Activated B cell treated with CpG ODN at 0.5 μM for 24 hours (primary cell): ENCODE measurements around the gene CLMP. TPM values are rescaled to one million over a fixed set of nuclear protein-coding genes. Genes with fewer than 3 reads are reported as not detected.

Experiments used
- ATAC-seq: fragments of 200-7000 bp; cut with Tn5 transposase; one replicate; pipeline ENCODE4 v1.10.0; 2021; ENCODE audit warnings: low read depth, mild to moderate bottlenecking, moderate library complexity
- CTCF ChIA-PET: fragments of 350-600 bp; sonication (Branson Sonifier 250); formaldehyde crosslinking; loops from one replicate; lab custom pipeline; 2021; ENCODE audit warnings: antibody characterized with exemption; lab: Charles Lee
- POLR2A ChIA-PET: fragments of 350-600 bp; sonication (Branson Sonifier 250); formaldehyde crosslinking; loops from one replicate; lab custom pipeline; 2021; ENCODE audit warnings: antibody characterized with exemption; lab: Charles Lee
- DNase-seq: peaks from one replicate; pipeline ENCODE4 v3.0.0; 2022
- H3K27ac Mint-ChIP-seq: one replicate; pipeline ENCODE4 v1.8.0; 2020; ENCODE audit warnings: mixed read lengths
- H3K27me3 Mint-ChIP-seq: one replicate; pipeline ENCODE4 v1.8.0; 2021; ENCODE audit warnings: mixed read lengths
- H3K36me3 Mint-ChIP-seq: one replicate; pipeline ENCODE4 v1.8.0; 2021; ENCODE audit warnings: low read depth, mixed read lengths
- H3K4me1 Mint-ChIP-seq: one replicate; pipeline ENCODE4 v1.8.0; 2021; ENCODE audit warnings: mixed read lengths
- H3K4me3 Mint-ChIP-seq: one replicate; pipeline ENCODE4 v1.8.0; 2020; ENCODE audit warnings: mild to moderate bottlenecking, mixed read lengths
- H3K9me3 Mint-ChIP-seq: one replicate; pipeline ENCODE4 v1.8.0; 2020; ENCODE audit warnings: mixed read lengths
- CTCF ChIP-seq: fragments of 200-600 bp; IDR thresholded peaks from one replicate; pipeline ENCODE4 v1.8.0; 2022; ENCODE audit warnings: antibody characterized with exemption, mild to moderate bottlenecking
- intact Hi-C: fragments of 100-400 bp; cut with micrococcal nuclease; formaldehyde crosslinking; loops from one replicate; pipeline ENCODE4 v1.15.1; 2024
- total RNA-seq: library from RNA; stranded (reverse); gene quantifications from 2 replicates; pipeline ENCODE4 v1.2.3, GENCODE V29; 2022

Gene CLMP
- total RNA-seq, 1 donor from 2014 or later, result not detected

- POLR2A ChIA-PET, result interaction anchor here (0.5 to 1.0 kb wide), 2 partner anchors 9 to 97 kb away, joined by 4 to 6 read pairs; no protein-coding TSS in a partner anchor
- CTCF ChIA-PET, result interaction anchor here (0.9 to 1.5 kb wide), 4 partner anchors 9 to 193 kb away, joined by 3 to 5 read pairs (median 4); no protein-coding TSS in a partner anchor
- Mint-ChIP-seq H3K4me3 (peak overlapping the region; percentile 13), H3K27ac (peak overlapping the region; percentile 41), H3K36me3 (peaks cover 88% of the 10 kb centered on the region), H3K27me3 (no peaks in the 10 kb centered on the region), H3K4me1 (peaks cover 73% of the 10 kb centered on the region), H3K9me3 (no peaks in the 10 kb centered on the region)
- no peak for TF ChIP-seq CTCF
- intact Hi-C loops, result no loop called here
- DNase-seq, result no peak
- no peak for ATAC-seq
Measured at GRCh38 chr11:123056835-123057491, 138.1 kb downstream of the CLMP start.

- no peak for ATAC-seq
Measured at GRCh38 chr11:123055191-123055901, 139.7 kb downstream of the CLMP start.

GRCh38 chr11:123054301-123055065 lies 140.6 kb downstream of the CLMP start:
- Mint-ChIP-seq H3K27me3 (no peaks in the 10 kb centered on the region), H3K27ac (peak overlapping the region; percentile 61), H3K4me1 (peaks cover 54% of the 10 kb centered on the region), H3K9me3 (no peaks in the 10 kb centered on the region), H3K4me3 (no peak overlapping the region), H3K36me3 (peaks cover 70% of the 10 kb centered on the region)
- intact Hi-C loops, result loop anchor here (1.0 to 5.0 kb wide), 4 partner anchors 33 to 258 kb away; partner anchors contain the start of gene BSX
- ChIA-PET CTCF (interaction anchor here (0.6 to 4.3 kb wide), 20 partner anchors 8 to 390 kb away, joined by 3 to 32 read pairs (median 4); partner anchors contain the start of gene HSPA8), POLR2A (interaction anchor here (0.6 to 2.6 kb wide), 6 partner anchors 8 to 1560 kb away, joined by 3 to 22 read pairs (median 5); partner anchors contain the start of gene HSPA8)
- peak; percentile 87 for ATAC-seq
- TF ChIP-seq CTCF, result peak; percentile 35
- no peak for DNase-seq

More at GRCh38 chr11:123055191-123055901, 139.7 kb downstream of the CLMP start:
- Mint-ChIP-seq H3K4me1 (peaks cover 63% of the 10 kb centered on the region), H3K4me3 (peak overlapping the region; percentile 15), H3K36me3 (peaks cover 79% of the 10 kb centered on the region), H3K27ac (peak overlapping the region; percentile 50), H3K9me3 (no peaks in the 10 kb centered on the region), H3K27me3 (no peaks in the 10 kb centered on the region)
- TF ChIP-seq CTCF, result no peak
- ChIA-PET CTCF (interaction anchor here (1.2 to 4.3 kb wide), 6 partner anchors 22 to 192 kb away, joined by 3 to 32 read pairs (median 6); no protein-coding TSS in a partner anchor), POLR2A (interaction anchor here (0.7 to 1.7 kb wide), 4 partner anchors 8 to 18 kb away, joined by 3 to 5 read pairs (median 4); no protein-coding TSS in a partner anchor)
- intact Hi-C loops, result no loop called here
- no peak for DNase-seq

- Mint-ChIP-seq H3K27me3 (no peaks in the 10 kb centered on the region), H3K4me1 (peaks cover 41% of the 10 kb centered on the region), H3K4me3 (no peak overlapping the region), H3K27ac (no peak overlapping the region), H3K36me3 (peaks cover 57% of the 10 kb centered on the region), H3K9me3 (no peaks in the 10 kb centered on the region)
- POLR2A ChIA-PET, result interaction anchor here (2.6 kb wide), 1 partner anchor 9 kb away, joined by 22 read pairs; the partner anchor contains the start of gene HSPA8
- ATAC-seq (no peak), DNase-seq (no peak)
- CTCF ChIA-PET, result interaction anchor here (1.0 to 4.3 kb wide), 9 partner anchors 8 to 271 kb away, joined by 3 to 32 read pairs (median 7); no protein-coding TSS in a partner anchor
- intact Hi-C loops, result loop anchor here (5.0 kb wide), 1 partner anchor 71 kb away; the partner anchor contains the start of gene BSX
- no peak for TF ChIP-seq CTCF
Measured at GRCh38 chr11:123052901-123053721, 141.9 kb downstream of the CLMP start.
